DOHH2 (cell line): ENCODE data around the gene INTS2.

ENCODE experiments used
- EZH2phosphoT487 ChIP-seq: fragments of 200-600 bp; sonication (generic); IDR thresholded peaks from 2 replicates; pipeline ENCODE4 v1.6.1; 2017; ENCODE audit warnings: borderline replicate concordance, mild to moderate bottlenecking, antibody characterized with exemption, low read length, moderate library complexity, mixed read lengths
- TF ChIP-seq, protein P1 (sequence below): fragments of 200-600 bp; sonication (generic); IDR thresholded peaks from one replicate; pipeline ENCODE4 v1.5.1; 2014; ENCODE audit warnings: antibody characterized with exemption, mild to moderate bottlenecking, low read depth, low read length; ENCODE audit not compliant: poor library complexity, severe bottlenecking

DNA sequence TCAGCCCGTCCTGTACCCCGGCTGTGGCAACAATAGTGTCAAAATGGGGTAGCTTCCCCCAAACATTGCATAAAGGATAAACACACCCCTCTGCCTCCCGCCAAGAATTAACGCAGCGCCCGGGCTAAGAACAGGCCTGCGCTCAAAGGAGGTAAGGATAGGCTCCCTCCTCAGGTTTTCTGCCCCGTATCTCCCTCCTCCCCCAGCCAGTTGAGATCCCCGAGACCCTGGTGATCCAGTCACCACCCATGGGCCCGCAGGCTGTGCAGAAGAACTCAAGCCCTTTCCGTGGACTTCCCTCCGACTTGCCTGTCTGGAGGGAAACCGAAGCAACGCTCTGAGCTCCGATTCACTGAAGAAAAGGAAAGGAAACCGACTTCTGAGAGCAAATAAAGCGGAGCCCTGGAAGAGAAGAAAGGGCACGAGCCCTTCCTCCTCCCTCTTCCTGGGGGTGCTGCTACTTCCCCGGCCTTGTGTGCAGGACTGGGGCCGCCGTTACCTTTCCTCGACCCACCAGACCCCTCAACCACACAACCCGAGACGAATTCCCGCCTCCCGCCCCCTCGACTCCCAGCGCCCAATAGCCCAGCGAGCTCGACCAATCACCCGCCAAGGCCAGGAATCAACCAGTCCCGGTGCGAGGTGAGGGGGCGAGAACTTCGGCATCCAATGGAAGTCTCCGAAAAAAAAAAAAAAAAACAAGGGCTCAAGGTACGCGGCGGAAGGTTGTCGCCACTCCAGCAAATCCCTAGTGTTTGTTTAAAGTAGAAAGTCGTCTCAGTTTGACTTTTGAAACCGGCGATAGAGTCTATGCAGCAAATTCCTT, 64.6 kb downstream of the INTS2 start, which contains the start of gene BRIP1:
- TF ChIP-seq, protein P1, sequence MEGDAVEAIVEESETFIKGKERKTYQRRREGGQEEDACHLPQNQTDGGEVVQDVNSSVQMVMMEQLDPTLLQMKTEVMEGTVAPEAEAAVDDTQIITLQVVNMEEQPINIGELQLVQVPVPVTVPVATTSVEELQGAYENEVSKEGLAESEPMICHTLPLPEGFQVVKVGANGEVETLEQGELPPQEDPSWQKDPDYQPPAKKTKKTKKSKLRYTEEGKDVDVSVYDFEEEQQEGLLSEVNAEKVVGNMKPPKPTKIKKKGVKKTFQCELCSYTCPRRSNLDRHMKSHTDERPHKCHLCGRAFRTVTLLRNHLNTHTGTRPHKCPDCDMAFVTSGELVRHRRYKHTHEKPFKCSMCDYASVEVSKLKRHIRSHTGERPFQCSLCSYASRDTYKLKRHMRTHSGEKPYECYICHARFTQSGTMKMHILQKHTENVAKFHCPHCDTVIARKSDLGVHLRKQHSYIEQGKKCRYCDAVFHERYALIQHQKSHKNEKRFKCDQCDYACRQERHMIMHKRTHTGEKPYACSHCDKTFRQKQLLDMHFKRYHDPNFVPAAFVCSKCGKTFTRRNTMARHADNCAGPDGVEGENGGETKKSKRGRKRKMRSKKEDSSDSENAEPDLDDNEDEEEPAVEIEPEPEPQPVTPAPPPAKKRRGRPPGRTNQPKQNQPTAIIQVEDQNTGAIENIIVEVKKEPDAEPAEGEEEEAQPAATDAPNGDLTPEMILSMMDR, result no peak
- no peak for TF ChIP-seq EZH2phosphoT487
